Type B pancreatic cell (in vitro differentiated cells): ENCODE measurements around the gene CEBPA. TPM values are rescaled to one million over a fixed set of nuclear protein-coding genes. Genes with fewer than 3 reads are reported as not detected.
A peak's percentile ranks its signal among the peaks of the same experiment; 100 is the strongest.

ENCODE experiments used
- DNase-seq: peaks from one replicate; pipeline ENCODE4 v3.0.0; 2021; ENCODE audit warnings: mixed read lengths; ENCODE audit not compliant: unreplicated experiment; ENCODE audit errors: extremely low spot score
- H3K27ac Mint-ChIP-seq: 2 replicates; pipeline ENCODE4 v1.8.0; 2021; ENCODE audit warnings: mild to moderate bottlenecking, mixed read lengths
- H3K27me3 Mint-ChIP-seq: 2 replicates; pipeline ENCODE4 v1.8.0; 2021; ENCODE audit warnings: mixed read lengths
- H3K36me3 Mint-ChIP-seq: 2 replicates; pipeline ENCODE4 v1.8.0; 2021; ENCODE audit warnings: mixed read lengths
- H3K4me1 Mint-ChIP-seq: one replicate; pipeline ENCODE4 v1.8.0; 2021; ENCODE audit warnings: mixed read lengths; ENCODE audit not compliant: unreplicated experiment
- H3K4me3 Mint-ChIP-seq: 2 replicates; pipeline ENCODE4 v1.8.0; 2021; ENCODE audit warnings: mild to moderate bottlenecking, mixed read lengths
- H3K9me3 Mint-ChIP-seq: 2 replicates; pipeline ENCODE4 v1.8.0; 2021; ENCODE audit warnings: mixed read lengths
- CTCF ChIP-seq: fragments of 200-600 bp; sonication (generic); conservative IDR thresholded peaks from 2 replicates; pipeline ENCODE4 v1.5.0; 2021; ENCODE audit warnings: antibody characterized with exemption, mild to moderate bottlenecking
- total RNA-seq: library from RNA; stranded (reverse); gene quantifications from 2 replicates; pipeline ENCODE4 v1.2.1, GENCODE V29; 2021; ENCODE audit warnings: low replicate concordance

Gene CEBPA
- total RNA-seq, 1 donor from 2014 or later, result 24.4 TPM

DNA sequence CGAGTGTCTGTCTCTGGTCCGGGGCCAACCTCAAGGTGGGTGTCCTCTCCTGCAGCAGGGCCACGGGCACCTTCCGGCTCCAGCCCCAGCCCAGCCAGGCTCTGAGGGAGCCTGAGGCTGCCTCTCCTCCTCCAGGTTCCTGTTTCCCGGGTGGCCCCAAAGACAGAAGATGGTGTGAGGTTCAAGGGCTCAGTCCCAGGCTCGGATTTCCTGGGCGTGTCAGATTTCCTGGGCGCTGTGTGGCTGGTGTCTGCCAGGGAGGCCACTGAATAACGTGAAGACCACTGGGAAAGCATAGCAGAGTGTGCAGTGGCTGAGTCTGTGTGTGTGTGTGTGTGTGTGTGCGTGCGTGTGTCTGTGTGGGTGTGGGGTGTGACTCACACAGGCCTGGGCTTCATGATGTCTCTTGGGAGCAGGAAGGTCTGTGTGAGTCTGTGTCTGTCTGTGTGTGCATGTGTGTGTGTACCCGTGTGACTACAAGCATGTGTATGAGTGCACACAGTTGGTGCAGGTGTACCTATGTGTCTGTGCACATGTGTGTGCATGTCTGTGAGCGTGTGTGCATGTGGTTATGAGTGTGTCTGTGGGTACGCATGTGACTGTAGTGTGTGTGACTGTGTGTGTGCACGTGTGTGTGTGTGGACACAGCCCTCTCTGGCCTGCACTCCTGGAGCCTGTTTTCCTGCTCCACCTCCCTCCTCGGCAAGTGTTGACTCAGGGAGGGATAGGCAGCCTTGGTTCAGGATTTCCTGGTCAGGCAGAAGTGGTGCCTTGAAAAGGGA is 28.3 kb downstream of the CEBPA start:
- no peak for DNase-seq

GRCh38 chr19:33273065-33273736 is 29.1 kb downstream of the CEBPA start:
- DNase-seq, result no peak
- Mint-ChIP-seq H3K9me3 (no peaks in the 10 kb centered on the region), H3K4me1 (peaks cover 12% of the 10 kb centered on the region), H3K36me3 (no peaks in the 10 kb centered on the region), H3K27ac (no peak overlapping the region), H3K4me3 (no peak overlapping the region), H3K27me3 (no peaks in the 10 kb centered on the region)
- TF ChIP-seq CTCF, result no peak

More for the DNA sequence above, 28.3 kb downstream of the CEBPA start:
- Mint-ChIP-seq H3K4me1 (peaks cover 12% of the 10 kb centered on the region), H3K4me3 (no peak overlapping the region), H3K27me3 (no peaks in the 10 kb centered on the region), H3K9me3 (no peaks in the 10 kb centered on the region), H3K27ac (peak overlapping the region; percentile 72), H3K36me3 (no peaks in the 10 kb centered on the region)
- no peak for TF ChIP-seq CTCF

DNA sequence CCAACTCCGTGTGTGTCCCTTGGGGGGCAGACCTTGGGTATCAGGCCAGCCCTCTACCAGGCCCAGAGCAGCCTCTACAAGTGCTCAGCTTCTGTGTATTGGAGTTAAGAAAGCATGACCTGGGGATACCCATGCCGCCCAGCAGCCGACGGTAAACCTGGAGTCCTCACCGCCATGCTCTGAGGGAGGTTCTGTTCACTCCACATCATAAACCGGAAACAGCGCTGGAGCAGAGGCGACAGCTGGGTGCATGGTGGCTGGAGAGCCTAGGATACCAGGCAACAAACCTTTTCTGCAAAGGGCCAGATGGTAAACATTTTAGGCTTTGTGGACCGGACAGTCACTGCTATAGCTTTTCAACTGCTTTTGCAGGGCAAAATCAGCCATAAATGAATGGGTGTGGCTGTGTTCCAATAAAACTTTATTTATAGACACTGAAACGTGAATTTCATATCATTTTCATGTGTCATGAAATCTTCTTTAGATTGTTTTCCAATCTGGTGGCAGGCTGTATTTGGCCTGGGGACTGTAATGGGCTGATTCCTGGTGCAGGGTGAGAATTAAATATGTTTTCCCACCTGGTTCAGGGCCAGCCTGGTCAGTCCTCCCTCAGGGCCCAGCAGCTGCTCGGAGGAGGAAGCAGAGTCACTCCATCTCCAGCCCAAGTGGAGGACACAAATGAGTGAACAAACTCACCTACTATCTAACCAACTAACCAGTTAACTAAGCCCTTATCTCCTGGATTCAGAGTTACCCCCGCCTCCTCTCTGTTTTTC is 30.9 kb downstream of the CEBPA start:
- no peak for DNase-seq
- Mint-ChIP-seq H3K4me1 (peaks cover 12% of the 10 kb centered on the region), H3K27me3 (no peaks in the 10 kb centered on the region), H3K9me3 (no peaks in the 10 kb centered on the region), H3K36me3 (no peaks in the 10 kb centered on the region), H3K4me3 (no peak overlapping the region), H3K27ac (no peak overlapping the region)
- TF ChIP-seq CTCF, result no peak

DNA sequence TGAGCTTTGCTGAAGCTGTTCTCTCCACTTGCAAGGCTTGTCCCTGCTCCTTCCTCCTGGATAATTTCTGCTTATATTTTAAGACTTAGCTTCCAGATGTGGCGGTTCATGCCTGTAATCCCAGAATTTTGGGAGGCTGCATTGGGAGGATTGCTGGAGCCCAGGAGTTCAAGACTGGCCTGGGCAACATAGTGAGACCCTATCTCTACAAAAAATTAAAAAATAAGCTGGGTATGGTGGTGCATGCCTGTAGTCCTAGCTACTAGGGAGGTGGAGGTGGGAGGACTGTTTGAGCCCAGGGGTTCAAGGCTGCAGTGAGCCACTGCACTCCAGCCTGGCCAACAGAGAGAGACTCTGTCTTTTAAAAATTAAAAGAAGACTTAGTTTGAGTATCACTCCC is 31.6 kb downstream of the CEBPA start:
- DNase-seq, result no peak
- Mint-ChIP-seq H3K36me3 (no peaks in the 10 kb centered on the region), H3K4me3 (no peak overlapping the region), H3K4me1 (peaks cover 12% of the 10 kb centered on the region), H3K9me3 (no peaks in the 10 kb centered on the region), H3K27me3 (no peaks in the 10 kb centered on the region), H3K27ac (no peak overlapping the region)
- TF ChIP-seq CTCF, result no peak

DNA sequence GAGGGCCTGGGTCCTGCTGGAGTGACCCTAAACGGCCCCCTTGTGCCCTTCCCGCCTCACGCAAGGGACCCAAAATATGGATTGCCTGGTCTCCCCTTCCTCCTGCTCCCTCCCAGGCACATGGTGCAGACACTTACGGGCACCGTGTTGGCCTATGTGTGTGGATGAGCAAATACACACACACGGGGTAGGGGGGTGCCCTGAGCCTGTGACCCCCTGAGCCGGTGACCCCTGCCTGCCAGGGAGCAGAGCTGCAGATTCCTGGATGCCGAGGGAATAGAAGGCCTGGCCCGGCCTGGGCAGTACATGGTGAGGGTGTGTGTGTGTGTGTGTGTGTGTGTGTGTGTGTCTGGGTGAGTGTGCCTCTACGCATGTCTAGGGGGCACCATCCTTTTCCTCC is 33.3 kb downstream of the CEBPA start:
- no peak overlapping the region for H3K27ac Mint-ChIP-seq
- H3K4me1 Mint-ChIP-seq, result peaks cover 9% of the 10 kb centered on the region
- no peak overlapping the region for H3K4me3 Mint-ChIP-seq
- DNase-seq, result no peak
- no peak for TF ChIP-seq CTCF
- H3K9me3 Mint-ChIP-seq, result no peaks in the 10 kb centered on the region
- no peaks in the 10 kb centered on the region for H3K36me3 Mint-ChIP-seq
- no peaks in the 10 kb centered on the region for H3K27me3 Mint-ChIP-seq
